Activated CD8-positive, alpha-beta memory T cell treated with anti-CD3 and anti-CD28 coated beads for 36 hours (primary cell): ENCODE data around the gene PDZD2. TPM values are rescaled to one million over a fixed set of nuclear protein-coding genes. Genes with fewer than 3 reads are reported as not detected.
"Not testable (repeated sequence)": the region's sequence is repeated elsewhere in the genome, so short reads cannot be mapped to it uniquely, and the experiment has no call there.

Experiments used
- CTCF ChIA-PET: fragments of 350-600 bp; sonication (Branson Sonifier 250); formaldehyde crosslinking; loops from one replicate; lab custom pipeline; 2021; ENCODE audit warnings: antibody characterized with exemption; lab: Charles Lee
- POLR2A ChIA-PET: fragments of 350-600 bp; sonication (Branson Sonifier 250); formaldehyde crosslinking; loops from one replicate; lab custom pipeline; 2021; ENCODE audit warnings: antibody characterized with exemption; lab: Charles Lee
- total RNA-seq, 2 experiments: library from RNA; stranded (reverse); gene quantifications; one replicate each; pipeline ENCODE4 v1.2.3, GENCODE V29; 2021

Gene PDZD2
- total RNA-seq, 2 experiments from 2014 or later, result 0.63 TPM; not detected in 1

DNA sequence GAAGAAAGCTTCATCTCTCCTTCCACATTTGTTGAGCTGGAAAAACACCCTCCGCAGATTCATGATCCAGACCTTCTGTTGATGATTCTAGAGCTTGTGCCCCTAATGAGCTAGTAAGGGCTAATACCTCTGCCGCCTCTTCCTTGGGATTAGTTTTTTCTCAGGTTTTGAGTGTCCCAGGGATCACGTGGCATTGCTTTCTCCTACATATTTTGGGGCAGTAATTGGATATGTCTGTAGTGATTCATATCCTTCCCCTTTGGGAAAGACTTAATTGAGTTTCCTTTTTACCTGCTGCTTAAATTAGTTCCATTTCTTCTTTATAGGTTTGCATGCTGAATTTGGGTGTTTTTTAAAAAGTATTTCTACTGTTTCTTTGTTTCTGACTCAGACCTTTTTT, 391.3 kb downstream of the PDZD2 start:
- ChIA-PET CTCF (no interaction called here), POLR2A (no interaction called here)

DNA sequence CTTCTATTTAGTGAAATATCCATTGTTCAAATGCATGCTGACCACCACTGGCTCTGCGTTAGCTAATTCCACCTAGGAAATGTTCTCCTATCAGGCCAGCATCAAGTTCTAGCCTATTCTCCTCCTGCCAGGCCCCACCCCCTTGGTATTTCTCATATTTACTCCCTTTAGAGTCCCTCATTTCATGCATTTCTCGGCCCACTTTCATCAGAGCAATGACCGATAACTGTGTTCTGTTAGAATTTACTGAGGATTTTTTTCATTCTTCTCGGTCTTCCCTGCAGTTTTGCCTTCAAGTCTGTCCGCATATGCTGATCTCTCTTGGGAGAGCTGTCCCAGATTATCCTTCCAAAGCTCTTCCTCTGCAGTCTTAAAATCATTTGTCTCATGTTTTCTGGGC, 391.8 kb downstream of the PDZD2 start:
- CTCF ChIA-PET, result no interaction called here
- POLR2A ChIA-PET, result no interaction called here

DNA sequence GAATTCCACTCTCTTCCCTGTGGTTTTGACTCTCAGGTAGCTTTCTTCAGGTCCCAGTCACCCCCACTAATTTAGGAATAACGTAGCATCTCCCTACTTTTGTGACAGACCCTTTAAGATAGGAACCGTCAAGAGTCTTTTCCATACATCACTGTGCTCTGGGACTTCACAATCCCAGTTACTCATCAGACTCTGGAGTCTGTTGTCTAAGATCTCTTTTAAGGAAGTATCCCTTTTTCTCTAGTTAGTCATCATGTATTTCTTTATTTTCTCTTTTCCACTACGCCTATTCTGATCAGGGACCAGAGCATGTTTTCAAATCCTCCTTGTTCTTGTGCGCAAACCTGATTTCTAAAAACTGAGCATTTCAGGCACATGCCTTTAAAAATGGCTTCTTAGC, 392.2 kb downstream of the PDZD2 start:
- CTCF ChIA-PET, result no interaction called here
- POLR2A ChIA-PET, result no interaction called here

DNA sequence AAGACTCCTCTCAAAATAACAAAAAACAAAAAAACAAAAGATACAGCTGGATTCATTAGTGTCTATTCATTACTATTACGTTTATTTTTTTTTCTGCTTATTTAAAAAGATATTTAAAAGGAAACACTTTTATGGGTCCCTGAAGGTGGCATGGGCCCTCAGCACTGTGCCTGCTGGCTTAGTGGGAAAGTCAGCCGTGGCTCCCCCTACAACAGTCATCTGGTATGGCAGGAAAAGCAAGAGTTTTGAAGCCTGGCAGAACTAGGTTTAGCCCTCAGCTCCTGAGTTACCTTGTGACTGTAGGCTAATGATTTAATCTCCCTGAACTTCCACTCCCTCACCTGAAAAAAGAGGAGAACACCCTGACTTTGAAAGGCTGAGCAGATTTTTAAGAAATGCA, 399.6 kb downstream of the PDZD2 start:
- POLR2A ChIA-PET, result no interaction called here
- CTCF ChIA-PET, result no interaction called here

DNA sequence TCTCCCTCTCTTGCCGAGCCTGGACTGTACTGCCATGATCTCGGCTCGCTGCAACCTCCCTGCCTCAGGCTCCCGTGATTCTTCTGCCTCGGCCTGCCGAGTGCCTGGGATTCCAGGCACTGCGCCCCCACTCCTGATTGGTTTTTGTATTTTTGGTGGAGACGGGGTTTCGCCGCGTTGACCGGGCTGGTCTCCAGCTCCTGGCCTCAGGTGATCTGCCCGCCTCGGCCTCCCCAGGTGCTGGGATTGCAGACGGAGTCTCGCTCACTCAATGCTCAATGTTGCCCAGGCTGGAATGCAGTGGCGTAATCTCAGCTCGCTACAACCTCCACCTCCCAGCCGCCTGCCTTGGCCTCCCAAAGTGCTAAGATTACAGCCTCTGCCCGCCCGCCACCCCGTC, 400.2 kb downstream of the PDZD2 start:
- CTCF ChIA-PET, POLR2A ChIA-PET: not testable (repeated sequence)

DNA sequence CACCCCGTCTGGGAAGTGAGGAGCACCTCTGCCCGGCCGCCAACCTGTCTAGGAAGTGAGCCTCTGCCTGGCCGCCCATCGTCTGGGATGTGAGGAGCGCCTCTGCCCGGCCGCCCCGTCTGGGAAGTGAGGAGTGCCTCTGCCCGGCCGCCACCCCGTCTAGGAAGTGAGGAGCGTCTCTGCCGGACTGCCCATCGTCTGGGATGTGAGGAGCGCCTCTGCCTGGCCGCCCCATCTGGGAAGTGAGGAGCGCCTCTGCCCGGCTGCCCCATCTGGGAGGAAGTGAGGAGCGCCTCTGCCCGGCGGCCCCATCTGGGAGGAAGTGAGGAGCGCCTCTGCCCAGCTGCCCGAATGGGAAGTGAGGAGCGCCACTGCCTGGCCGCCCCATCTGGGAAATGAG, 400.7 kb downstream of the PDZD2 start:
- POLR2A ChIA-PET, CTCF ChIA-PET: not testable (repeated sequence)

DNA sequence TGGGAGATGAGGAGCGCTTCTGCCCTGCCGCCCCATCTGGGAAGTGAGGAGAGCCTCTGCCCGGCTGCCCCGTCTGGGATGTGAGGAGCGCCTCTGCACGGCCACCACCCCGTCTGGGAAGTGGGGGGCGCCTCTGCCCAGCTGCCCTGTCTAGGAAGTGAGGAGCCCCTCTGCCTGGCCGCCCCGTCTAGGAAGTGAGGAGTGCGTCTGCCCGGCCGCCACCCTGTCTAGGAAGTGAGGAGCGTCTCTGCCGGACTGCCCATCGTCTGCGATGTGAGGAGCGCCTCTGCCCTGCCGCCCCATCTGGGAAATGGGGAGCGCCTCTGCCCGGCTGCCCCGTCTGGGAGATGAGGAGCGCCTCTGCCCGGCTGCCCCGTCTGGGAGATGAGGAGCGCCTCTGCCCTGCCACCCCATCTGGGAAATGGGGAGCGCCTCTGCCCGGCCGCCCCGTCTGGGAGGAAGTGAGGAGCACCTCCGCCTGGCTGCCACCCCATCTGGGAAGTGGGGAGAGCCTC, 401.3 kb downstream of the PDZD2 start:
- POLR2A ChIA-PET, CTCF ChIA-PET: not testable (repeated sequence)

DNA sequence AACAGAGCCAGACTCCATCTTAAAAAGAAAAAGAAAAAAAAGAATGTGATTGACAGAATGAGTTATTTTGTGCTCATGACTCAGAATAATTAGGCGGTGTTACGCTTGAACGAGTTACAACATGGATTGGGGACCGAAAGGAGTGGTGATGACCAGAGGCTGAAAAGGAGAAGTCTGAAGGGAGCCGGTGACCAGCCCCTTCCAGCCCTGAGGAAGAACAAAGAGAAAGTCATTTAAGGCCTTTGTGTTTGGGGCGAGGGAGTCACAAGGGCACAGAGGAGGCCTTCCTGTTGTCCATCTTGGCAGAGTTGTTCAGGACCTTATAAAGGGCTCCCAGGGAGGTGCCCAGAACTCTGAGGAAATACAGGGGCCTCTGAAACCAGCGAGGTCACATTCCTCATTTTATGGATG, 403.6 kb downstream of the PDZD2 start:
- POLR2A ChIA-PET, result no interaction called here

DNA sequence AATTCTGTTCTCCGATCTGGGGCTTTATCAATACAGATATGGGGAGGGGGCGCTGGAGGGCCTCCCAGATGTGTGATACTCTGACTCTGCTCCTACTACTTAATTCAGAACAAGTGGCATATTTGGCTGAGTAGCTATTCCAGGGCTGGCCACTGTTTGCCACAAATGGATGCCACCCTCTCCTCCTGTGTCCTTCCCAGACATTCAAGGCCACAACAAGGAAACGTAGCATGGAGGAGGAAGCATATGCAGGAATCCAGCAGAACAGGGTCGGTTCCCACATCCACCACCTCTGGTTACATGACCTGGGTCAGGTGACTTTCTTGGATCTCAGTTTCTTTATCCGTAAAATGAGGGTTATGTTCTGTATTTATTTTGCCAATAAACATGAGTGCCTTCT, 404.2 kb downstream of the PDZD2 start:
- ChIA-PET CTCF (no interaction called here), POLR2A (no interaction called here)

More for the DNA sequence above, 403.6 kb downstream of the PDZD2 start:
- CTCF ChIA-PET, result no interaction called here

DNA sequence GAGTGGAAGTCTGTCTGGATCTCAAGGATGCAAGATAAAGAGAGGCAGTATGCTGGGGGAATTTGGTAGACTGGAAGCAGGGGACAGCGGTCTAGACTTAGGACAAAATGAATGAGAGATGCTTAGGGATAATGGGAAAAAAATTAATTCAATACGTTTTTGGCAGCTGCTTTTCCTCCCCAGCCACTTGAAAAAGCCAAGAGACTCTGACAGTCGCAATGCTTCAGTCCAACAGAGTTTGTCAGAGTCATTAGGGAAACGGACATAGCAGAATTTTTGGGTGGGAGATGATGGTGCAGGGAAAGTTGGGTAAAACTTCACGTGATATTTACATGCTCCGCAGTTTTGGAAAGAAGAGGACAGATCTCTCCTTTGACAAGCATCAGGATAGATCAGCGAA, 405.5 kb downstream of the PDZD2 start:
- CTCF ChIA-PET, result interaction anchor here (1.2 to 1.4 kb wide), 2 partner anchors 33 kb away, joined by 3 read pairs; no protein-coding TSS in a partner anchor

DNA sequence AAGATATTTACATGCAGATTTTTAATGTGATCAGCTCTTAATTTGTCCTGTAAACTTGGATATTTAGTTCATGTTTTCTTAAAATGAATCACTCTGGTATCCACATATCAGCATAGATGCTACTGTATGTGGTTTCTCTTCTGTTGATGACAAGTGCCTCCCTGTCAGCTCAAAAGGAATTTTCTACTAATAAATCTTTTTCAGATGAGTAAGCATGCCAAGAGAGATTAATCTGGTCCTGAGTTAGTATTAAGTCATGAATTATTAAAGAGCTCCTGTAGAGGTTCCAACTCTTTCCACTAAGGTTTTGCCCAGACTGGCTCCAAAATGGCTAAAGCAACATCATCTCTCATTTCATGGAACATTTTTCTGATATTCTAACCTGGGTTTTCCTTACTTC, 406.0 kb downstream of the PDZD2 start:
- CTCF ChIA-PET, result interaction anchor here (1.2 to 1.4 kb wide), 2 partner anchors 32 to 33 kb away, joined by 3 read pairs; no protein-coding TSS in a partner anchor

More for the DNA sequence above, 405.5 kb downstream of the PDZD2 start:
- POLR2A ChIA-PET, result no interaction called here

DNA sequence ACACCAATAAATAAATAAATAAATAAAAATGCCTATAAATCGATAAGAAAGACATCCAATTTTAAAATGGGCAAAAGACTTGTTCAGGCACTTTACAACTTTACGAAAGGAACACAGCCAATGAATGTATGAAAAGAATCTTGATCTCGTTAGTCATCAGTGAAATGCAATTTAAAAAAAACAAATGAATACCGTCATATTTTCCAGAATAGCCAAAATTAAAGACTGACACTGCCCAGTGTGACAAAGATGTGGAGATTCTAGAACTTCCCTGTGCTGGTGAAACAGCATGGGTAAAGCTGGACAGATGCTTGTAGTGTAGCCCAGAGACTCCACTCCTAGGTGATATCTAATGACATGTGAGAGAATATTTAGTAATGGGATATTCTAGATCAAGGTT, 408.1 kb downstream of the PDZD2 start:
- ChIA-PET CTCF (interaction anchor here (0.7 kb wide), 1 partner anchor 122 kb away, joined by 3 read pairs; no protein-coding TSS in a partner anchor), POLR2A (no interaction called here)

More for the DNA sequence above, 406.0 kb downstream of the PDZD2 start:
- POLR2A ChIA-PET, result no interaction called here

DNA sequence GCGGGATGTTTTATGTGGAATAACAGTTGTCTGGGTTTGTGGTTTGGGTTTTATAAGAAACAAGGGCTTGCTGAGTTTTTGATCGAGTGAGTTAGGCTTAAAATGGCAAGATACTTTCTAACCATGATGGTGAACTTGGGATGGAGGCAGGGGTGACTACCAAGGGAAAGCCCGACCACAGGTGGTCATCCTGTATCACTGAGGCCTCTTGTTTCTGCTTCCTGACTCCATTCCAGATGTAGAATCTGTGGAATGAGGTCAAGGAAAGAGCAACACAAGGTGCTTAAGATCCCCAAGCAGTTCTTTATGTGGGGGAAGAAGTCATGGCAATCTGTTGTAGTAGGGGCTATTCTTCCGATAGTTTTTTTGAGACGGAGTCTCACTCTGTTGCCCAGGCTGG, 412.9 kb downstream of the PDZD2 start:
- ChIA-PET POLR2A (no interaction called here), CTCF (no interaction called here)

DNA sequence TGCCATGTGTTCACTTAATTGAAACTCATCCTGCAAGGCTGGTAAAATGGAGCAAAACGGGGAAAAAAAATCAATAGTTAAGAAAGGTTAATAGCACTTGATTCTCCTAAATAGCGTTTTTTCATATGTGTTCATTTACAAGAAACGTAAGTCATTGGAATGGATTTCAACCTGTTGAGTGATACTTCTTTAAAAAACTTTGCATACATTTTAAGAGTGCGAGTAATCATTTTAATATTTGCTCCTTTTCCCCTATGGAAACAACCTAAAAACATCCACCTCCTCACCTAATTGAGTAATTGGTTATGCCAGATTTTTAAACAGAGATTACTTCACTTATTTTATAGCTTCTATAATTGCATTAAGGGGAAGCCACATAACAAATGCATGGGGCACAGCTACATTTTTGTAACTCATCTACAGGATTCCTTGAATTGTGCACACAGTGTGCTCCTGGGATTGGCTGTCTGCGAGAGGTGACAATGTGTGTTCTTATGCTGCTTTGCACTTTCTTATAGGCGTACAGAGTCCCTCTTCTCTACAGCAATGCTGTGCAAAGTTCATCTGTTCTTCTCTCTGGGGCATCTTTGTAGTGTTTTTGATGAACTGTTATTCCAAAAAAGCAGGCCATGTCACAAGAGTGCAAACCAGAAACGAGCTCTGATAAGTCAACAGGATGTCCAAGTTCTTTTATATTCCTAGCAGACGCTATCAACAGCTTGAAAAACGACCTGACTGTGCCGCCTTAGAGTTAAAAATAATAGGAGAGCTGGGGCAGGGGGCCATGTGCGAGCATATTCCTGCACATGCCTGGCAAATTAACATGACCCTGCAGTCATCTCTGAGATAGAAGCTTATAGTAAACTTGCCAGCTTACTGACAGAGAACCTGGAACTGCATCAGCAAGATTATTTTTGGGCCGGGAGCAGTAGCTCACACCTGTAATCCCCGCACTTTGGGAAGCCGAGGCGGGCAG, 417.2 kb downstream of the PDZD2 start:
- ChIA-PET CTCF (no interaction called here), POLR2A (no interaction called here)

DNA sequence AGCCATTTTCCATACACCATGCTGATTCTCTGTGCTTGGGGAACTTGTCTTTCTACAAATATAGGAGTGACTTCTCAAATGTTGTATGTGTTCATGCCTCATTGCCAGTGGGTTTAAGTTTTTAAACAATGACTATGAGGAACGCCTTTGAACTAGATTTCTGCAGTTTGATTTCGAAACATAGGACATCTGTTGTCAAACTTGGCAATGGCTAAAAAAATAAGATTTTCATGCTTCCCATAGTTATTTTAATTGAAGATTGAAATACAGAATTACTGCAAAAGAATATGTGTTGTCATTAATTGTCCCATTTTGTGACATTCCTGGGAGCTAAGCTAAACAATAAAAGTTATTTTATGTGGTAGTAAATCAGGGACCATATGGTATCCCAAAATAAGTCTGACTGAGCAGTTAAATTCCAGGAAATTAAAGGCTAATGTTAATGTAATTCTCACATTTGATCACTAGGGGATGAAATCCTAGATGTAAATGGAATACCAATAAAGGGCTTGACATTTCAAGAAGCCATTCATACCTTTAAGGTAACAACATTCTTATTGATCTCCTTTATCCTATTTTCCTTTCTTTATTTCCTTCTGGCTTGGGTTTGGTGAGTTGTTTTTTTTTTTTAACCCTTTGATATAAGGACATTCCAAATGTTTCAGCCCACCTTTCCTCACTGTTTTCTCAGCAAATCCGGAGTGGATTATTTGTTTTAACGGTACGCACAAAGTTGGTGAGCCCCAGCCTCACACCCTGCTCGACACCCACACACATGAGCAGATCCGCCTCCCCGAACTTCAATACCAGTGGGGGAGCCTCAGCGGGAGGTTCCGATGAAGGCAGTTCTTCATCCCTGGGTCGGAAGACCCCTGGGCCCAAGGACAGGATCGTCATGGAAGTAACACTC, 418.5 kb downstream of the PDZD2 start:
- POLR2A ChIA-PET, result no interaction called here

DNA sequence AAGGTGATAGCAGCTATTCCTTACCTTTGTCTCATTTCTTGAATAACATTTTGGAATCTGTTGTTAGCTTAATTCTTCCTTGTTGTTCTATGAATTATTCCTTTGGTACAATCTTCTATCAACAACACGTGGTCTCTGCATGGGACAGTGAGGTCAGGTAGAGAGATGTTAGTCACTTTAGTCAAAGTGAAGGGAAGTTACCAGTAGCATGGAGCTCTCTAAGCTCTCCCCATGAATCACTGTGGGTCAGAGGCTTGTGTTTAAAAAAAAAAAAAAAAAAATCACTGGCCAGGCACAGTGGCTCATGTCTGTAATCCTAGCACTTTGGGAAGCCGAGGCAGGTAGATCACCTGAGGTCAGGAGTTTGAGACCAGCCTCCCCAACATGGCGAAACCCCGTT, 419.2 kb downstream of the PDZD2 start:
- CTCF ChIA-PET, result interaction anchor here (0.6 kb wide), 1 partner anchor 737 kb away, joined by 3 read pairs; no protein-coding TSS in a partner anchor
- POLR2A ChIA-PET, result no interaction called here

More for the DNA sequence above, 418.5 kb downstream of the PDZD2 start:
- CTCF ChIA-PET, result interaction anchor here (0.6 kb wide), 1 partner anchor 737 kb away, joined by 3 read pairs; no protein-coding TSS in a partner anchor

DNA sequence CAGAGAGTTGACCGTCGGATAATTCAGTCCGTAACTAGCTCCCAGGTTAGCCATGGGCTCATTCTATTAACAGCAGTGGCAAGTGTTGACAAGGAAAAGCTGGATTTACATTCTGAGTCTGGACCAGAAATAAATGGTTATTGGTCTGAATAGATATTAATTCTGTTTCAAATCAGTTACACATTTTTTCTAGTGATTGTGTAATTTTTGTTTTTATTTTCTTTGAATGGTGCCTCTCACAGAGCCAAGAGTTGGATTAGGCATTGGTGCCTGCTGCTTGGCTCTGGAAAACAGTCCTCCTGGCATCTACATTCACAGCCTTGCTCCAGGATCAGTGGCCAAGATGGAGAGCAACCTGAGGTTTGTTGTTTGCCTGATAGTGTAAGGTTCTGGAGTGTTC, 420.1 kb downstream of the PDZD2 start:
- ChIA-PET POLR2A (no interaction called here), CTCF (no interaction called here)

DNA sequence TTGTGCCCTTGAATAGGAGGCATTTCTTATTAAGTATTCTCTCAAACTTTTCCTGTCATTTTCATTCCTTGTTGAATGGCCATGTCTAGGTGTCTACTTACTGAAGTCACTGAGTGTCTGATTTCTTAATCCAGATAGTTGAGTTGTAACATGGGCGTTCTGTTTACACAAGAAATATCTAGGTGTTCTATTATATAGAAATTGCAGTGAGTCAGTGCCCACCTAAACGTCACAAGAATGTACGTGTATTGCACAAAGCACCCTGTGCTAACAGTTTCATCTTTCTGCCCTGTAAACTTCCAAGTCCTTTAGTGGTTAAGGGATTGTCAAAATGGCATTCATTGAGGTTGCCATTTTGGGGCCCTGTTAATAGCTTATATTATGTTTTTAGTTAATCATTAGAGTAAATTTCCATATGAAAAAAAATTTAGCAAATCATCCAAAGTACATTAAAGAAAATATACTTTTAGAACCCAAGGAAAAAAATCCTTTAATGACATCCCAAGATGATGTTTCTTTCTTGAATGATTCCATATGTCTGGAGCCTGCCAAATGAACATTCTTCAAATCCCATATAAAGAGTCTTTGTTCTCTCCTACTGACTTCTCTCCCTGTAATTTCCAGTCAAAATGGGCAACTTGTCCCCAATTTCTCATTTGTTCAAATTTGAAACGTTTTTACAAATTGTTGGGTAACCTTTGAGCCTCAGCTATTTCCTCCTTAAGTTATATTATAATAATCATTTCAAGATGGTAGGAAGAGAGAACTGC, 421.0 kb downstream of the PDZD2 start:
- POLR2A ChIA-PET, result no interaction called here
- CTCF ChIA-PET, result interaction anchor here (1.0 kb wide), 1 partner anchor 33 kb away, joined by 3 read pairs; no protein-coding TSS in a partner anchor

DNA sequence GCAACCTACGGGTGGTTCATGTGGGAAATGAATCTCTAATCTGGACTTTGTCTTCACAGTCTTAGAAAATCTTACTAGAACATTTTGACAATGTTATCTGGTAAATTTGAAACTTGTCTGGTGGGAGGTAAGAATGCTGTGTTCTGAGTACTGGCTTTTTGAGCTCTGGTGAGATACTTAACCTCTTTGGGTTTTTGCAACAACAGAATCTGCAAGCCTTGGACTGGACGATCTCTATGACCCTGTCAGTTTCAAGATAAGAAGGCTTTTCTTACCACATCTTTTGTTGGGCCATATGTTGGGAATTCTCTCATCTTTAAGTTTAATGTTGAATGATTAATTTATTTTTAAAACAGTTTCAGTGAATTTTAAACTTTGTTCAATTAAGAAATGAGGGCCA, 422.3 kb downstream of the PDZD2 start:
- POLR2A ChIA-PET, result interaction anchor here (0.5 kb wide), 1 partner anchor 135 kb away, joined by 3 read pairs; no protein-coding TSS in a partner anchor
- CTCF ChIA-PET, result no interaction called here
